Caco-2 (cell line): ENCODE data around the gene SERAC1. TPM values are rescaled to one million over a fixed set of nuclear protein-coding genes. Genes with fewer than 3 reads are reported as not detected.
"Not testable (repeated sequence)": the region's sequence is repeated elsewhere in the genome, so short reads cannot be mapped to it uniquely, and the experiment has no call there.

Experiments
- BruUV-seq: library from RNA; stranded (reverse); fragments of 400-500 nt; replicated peaks from 2 replicates; lab custom pipeline; 2021; lab: Mats Ljungman, UMichigan
- CTCF ChIA-PET: fragments of 300-600 bp; sonication (Branson Sonifier 250); formaldehyde crosslinking; loops from one replicate; lab custom pipeline; 2022; ENCODE audit warnings: antibody characterized with exemption; lab: Charles Lee
- POLR2A ChIA-PET: fragments of 300-600 bp; sonication (Branson Sonifier 250); formaldehyde crosslinking; loops from one replicate; lab custom pipeline; 2022; ENCODE audit warnings: antibody characterized with exemption; lab: Charles Lee
- DNase-seq, 2 experiments: peaks; one replicate each; pipeline versions ENCODE4 v3.0.0 to v3.0.0-alpha.2; 2020 to 2022
- H3K27me3 ChIP-seq: replicated peaks from 2 replicates; pipeline ENCODE4 v1.6.0; 2011; ENCODE audit warnings: low read length; ENCODE audit not compliant: control insufficient read depth, insufficient read depth
- H3K36me3 ChIP-seq: 2 replicates; pipeline ENCODE4 v1.5.1; 2011; ENCODE audit warnings: low read length; ENCODE audit not compliant: control insufficient read depth, insufficient read depth
- H3K4me1 ChIP-seq: fragments of 250-450 bp; sonication (Bioruptor Pico); 2 replicates; pipeline ENCODE4 v1.5.1; 2020; ENCODE audit warnings: mild to moderate bottlenecking
- H3K4me3 ChIP-seq: 2 replicates; pipeline ENCODE4 v1.5.1; 2011; ENCODE audit warnings: low read depth, mild to moderate bottlenecking, control low read depth, low read length
- H3K9me3 ChIP-seq: fragments of 250-450 bp; sonication (Bioruptor Pico); 2 replicates; pipeline ENCODE4 v1.5.1; 2020; ENCODE audit warnings: mild to moderate bottlenecking, moderate library complexity
- H3K27ac Mint-ChIP-seq: one replicate; pipeline ENCODE4 v1.8.0; 2022; ENCODE audit warnings: mixed read lengths; ENCODE audit not compliant: unreplicated experiment
- H3K27me3 Mint-ChIP-seq: one replicate; pipeline ENCODE4 v1.8.0; 2022; ENCODE audit warnings: mixed read lengths; ENCODE audit not compliant: insufficient read depth, unreplicated experiment
- H3K36me3 Mint-ChIP-seq: one replicate; pipeline ENCODE4 v1.8.0; 2022; ENCODE audit warnings: mild to moderate bottlenecking, mixed read lengths; ENCODE audit not compliant: insufficient read depth, unreplicated experiment
- H3K4me1 Mint-ChIP-seq: one replicate; pipeline ENCODE4 v1.8.0; 2022; ENCODE audit warnings: low read depth, mixed read lengths; ENCODE audit not compliant: unreplicated experiment
- H3K4me3 Mint-ChIP-seq: one replicate; pipeline ENCODE4 v1.8.0; 2022; ENCODE audit warnings: mild to moderate bottlenecking, moderate library complexity, mixed read lengths; ENCODE audit not compliant: unreplicated experiment
- H3K9me3 Mint-ChIP-seq: one replicate; pipeline ENCODE4 v1.8.0; 2022; ENCODE audit warnings: mixed read lengths; ENCODE audit not compliant: unreplicated experiment
- intact Hi-C: fragments of 100-400 bp; cut with micrococcal nuclease; formaldehyde crosslinking; loops from one replicate; pipeline ENCODE4 v1.10.0; 2022; ENCODE audit not compliant: unreplicated experiment
- total RNA-seq: library from RNA; stranded (reverse); gene quantifications from 2 replicates; pipeline ENCODE4 v1.2.3, GENCODE V29; 2022
- TF ChIP-seq, protein P1 (sequence below), 2 experiments: fragments of 200-600 bp in 1 of 2; IDR thresholded peaks; 1 replicate in 1 of 2; 2 replicates in 1 of 2; pipeline versions ENCODE4 v1.5.1 to v1.8.0; 2011 to 2022; ENCODE audit warnings: antibody characterized with exemption in 1 of 2, control low read depth in 1 of 2, inconsistent platforms in 1 of 2, low read depth in 1 of 2, low read length in 1 of 2, mild to moderate bottlenecking in 1 of 2, moderate library complexity in 1 of 2; ENCODE audit not compliant: insufficient read depth in 1 of 2, severe bottlenecking in 1 of 2, unreplicated experiment in 1 of 2

The SERAC1 gene
- total RNA-seq, 1 experiment from 2014 or later = 7.4 TPM

DNA sequence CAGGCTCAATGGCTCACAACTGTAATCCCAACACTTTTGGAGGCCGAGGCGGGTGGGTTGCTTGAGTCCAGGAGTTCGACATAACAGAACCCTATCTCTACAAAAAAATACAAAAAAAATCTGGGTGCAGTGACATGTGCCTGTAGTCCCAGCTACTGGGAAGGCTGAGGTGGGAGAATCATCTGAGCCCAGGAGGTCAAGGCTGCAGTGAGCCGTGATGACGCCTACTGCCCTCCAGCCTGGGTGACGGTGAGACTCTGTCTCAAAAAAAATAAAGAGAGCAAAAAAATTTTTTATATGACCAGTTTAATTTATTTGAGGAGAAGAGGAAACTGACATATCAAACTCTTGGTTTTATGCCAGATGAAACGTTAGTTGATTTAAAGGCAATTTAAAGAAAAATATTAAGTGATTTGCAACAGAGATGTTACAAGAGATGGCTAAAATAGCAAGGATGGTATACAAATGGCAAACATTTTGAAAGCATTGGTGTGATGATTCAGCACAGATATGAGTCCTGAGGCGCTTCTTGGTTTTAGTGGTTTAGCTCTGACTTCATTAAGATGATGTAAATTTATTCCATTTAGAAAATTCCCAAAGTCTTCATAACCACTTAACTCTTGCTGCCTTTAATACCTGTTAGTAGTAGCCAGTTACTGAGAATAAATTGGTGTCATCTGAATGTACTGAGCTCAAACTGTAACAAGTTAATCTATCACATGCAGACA is 17.8 kb upstream of the SERAC1 start:
- no peaks in the 10 kb centered on the region for H3K27me3 ChIP-seq
- TF ChIP-seq, protein P1, sequence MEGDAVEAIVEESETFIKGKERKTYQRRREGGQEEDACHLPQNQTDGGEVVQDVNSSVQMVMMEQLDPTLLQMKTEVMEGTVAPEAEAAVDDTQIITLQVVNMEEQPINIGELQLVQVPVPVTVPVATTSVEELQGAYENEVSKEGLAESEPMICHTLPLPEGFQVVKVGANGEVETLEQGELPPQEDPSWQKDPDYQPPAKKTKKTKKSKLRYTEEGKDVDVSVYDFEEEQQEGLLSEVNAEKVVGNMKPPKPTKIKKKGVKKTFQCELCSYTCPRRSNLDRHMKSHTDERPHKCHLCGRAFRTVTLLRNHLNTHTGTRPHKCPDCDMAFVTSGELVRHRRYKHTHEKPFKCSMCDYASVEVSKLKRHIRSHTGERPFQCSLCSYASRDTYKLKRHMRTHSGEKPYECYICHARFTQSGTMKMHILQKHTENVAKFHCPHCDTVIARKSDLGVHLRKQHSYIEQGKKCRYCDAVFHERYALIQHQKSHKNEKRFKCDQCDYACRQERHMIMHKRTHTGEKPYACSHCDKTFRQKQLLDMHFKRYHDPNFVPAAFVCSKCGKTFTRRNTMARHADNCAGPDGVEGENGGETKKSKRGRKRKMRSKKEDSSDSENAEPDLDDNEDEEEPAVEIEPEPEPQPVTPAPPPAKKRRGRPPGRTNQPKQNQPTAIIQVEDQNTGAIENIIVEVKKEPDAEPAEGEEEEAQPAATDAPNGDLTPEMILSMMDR (IDR thresholded peaks at IDR 0.05; ENCODE audit: insufficient read depth in 1 of 2, low read depth in 1 of 2, low read length in 1 of 2, severe bottlenecking in 1 of 2, unreplicated experiment in 1 of 2) = no peak
- ChIA-PET POLR2A (no interaction called here), CTCF (no interaction called here)
- H3K9me3 Mint-ChIP-seq = peaks cover 15% of the 10 kb centered on the region
- no peak overlapping the region for H3K4me3 Mint-ChIP-seq
- peaks cover 1% of the 10 kb centered on the region; the same call in 1 of the 2 replicates for H3K36me3 ChIP-seq
- H3K27me3 Mint-ChIP-seq = no peaks in the 10 kb centered on the region
- peaks cover 2% of the 10 kb centered on the region for H3K36me3 Mint-ChIP-seq
- peaks cover 17% of the 10 kb centered on the region for H3K4me1 ChIP-seq
- peaks cover 5% of the 10 kb centered on the region; the same call in 1 of the 2 replicates for H3K9me3 ChIP-seq
- no peak for DNase-seq
- H3K4me3 ChIP-seq = no peak overlapping the region
- no peaks in the 10 kb centered on the region for H3K4me1 Mint-ChIP-seq
- intact Hi-C loops = no loop called here
- no peak overlapping the region for H3K27ac Mint-ChIP-seq
- BruUV-seq = no TSS peak

DNA sequence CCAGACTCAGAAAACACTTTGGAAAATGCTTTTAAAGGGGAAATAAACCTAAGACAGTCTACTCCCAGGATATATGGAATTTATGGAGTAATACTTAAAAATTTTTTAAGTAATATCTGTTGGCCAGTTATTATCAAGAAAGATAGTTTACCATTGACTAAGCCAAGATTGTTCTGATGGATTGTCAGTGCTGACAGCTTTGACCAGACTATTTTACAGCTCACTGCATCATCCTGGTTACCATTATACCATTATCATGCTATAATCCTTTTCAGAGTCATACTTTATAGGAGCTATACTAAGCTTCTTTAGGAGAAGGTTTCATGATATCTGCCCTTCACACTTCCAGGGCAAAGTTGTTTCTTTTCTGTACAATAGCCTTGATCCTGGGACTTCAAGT is 16.5 kb upstream of the SERAC1 start:
- Histone ChIP-seq H3K27me3 (no peaks in the 10 kb centered on the region), H3K4me3 (no peak overlapping the region), H3K4me1 (peaks cover 17% of the 10 kb centered on the region), H3K36me3 (peaks cover 1% of the 10 kb centered on the region; the same call in 1 of the 2 replicates), H3K9me3 (peaks cover 5% of the 10 kb centered on the region; the same call in 1 of the 2 replicates)
- no peak overlapping the region for H3K27ac Mint-ChIP-seq
- TF ChIP-seq, protein P1 (IDR thresholded peaks at IDR 0.05; ENCODE audit: insufficient read depth in 1 of 2, low read depth in 1 of 2, low read length in 1 of 2, severe bottlenecking in 1 of 2, unreplicated experiment in 1 of 2) = no peak
- ChIA-PET CTCF (no interaction called here), POLR2A (no interaction called here)
- H3K4me1 Mint-ChIP-seq = no peaks in the 10 kb centered on the region
- peaks cover 6% of the 10 kb centered on the region for H3K36me3 Mint-ChIP-seq
- H3K4me3 Mint-ChIP-seq = no peak overlapping the region
- intact Hi-C loops = no loop called here
- no peak for DNase-seq
- no TSS peak for BruUV-seq
- peaks cover 21% of the 10 kb centered on the region for H3K9me3 Mint-ChIP-seq
- no peaks in the 10 kb centered on the region for H3K27me3 Mint-ChIP-seq

DNA sequence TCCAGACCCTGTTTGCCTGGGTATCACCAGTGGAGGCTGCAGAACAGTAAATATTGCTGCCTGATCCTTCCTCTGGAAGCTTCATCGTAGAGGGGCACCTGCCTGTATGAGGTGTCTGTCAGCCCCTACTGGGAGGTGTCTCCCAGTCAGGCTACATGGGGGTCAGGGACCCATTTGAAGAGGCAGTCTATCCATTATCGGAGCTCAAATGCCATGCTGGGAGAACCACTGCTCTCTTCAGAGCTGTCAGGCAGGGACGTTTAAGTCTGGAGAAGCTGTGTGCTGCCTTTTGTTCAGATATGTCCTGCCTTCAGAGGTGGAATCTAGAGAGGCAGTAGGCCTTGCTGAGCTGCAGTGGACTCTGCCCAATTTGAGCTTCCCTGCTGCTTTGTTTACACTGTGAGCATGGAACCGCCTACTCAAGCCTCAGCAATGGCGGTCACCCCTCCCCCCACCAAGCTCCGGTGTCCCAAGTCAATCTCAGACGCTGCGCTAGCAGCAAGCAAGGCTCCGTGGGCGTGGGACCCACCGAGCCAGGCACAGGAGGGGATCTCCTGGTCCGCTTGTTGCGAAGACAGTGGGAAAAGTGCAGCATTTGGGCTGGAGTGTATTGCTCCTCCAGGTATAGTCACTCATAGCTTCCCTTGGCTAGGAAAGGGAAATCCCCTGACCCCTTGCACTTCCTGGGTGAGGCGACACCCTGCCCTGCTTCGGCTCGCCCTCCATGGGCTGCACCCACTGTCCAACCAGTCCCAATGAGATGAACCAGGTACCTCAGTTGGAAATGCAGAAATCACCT is 15.3 kb upstream of the SERAC1 start:
- H3K4me1 Mint-ChIP-seq, H3K4me3 ChIP-seq, H3K27me3 ChIP-seq, H3K4me3 Mint-ChIP-seq, H3K36me3 ChIP-seq, POLR2A ChIA-PET, CTCF ChIA-PET, intact Hi-C loops, H3K27me3 Mint-ChIP-seq, H3K36me3 Mint-ChIP-seq, BruUV-seq, H3K9me3 ChIP-seq: not testable (repeated sequence)
- peak; percentile 38 to 50 for DNase-seq
- peak overlapping the region; percentile 38 for H3K27ac Mint-ChIP-seq
- H3K9me3 Mint-ChIP-seq = peaks cover 21% of the 10 kb centered on the region
- peaks cover 17% of the 10 kb centered on the region for H3K4me1 ChIP-seq

DNA sequence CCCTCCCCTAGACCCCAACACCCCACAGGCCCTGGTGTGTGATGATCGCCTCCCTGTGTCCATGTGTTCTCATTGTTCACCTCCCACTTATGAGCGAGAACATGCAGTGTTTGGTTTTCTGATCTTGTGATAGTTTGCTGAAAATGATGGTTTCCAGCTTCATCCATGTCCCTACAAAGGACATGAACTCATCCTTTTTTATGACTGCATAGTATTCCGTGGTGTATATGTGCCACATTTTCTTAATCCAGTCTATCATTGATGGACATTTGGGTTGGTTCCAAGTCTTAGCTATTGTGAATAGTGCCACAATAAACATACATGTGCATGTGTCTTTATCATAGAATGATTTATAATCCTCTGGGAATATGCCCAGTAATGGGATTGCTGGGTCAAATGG is 9.7 kb upstream of the SERAC1 start:
- intact Hi-C loops, H3K27me3 Mint-ChIP-seq, H3K36me3 Mint-ChIP-seq, CTCF ChIA-PET, DNase-seq, POLR2A ChIA-PET, H3K9me3 ChIP-seq, H3K4me3 ChIP-seq, H3K4me1 ChIP-seq, H3K4me1 Mint-ChIP-seq, BruUV-seq, H3K4me3 Mint-ChIP-seq, H3K27ac Mint-ChIP-seq, H3K27me3 ChIP-seq, H3K36me3 ChIP-seq: not testable (repeated sequence)
- peaks cover 19% of the 10 kb centered on the region for H3K9me3 Mint-ChIP-seq
